Cerebellar nuclear complex (tissue), 1 donor: ENCODE measurements around the gene CCDC3.
"Not testable (repeated sequence)": the region's sequence is repeated elsewhere in the genome, so short reads cannot be mapped to it uniquely, and the experiment has no call there.

Experiments
- DNase-seq, 2 experiments: peaks; one replicate each; lab custom pipeline; 2025; lab: John Stamatoyannopoulos, UW

CCDC3 gene

DNA sequence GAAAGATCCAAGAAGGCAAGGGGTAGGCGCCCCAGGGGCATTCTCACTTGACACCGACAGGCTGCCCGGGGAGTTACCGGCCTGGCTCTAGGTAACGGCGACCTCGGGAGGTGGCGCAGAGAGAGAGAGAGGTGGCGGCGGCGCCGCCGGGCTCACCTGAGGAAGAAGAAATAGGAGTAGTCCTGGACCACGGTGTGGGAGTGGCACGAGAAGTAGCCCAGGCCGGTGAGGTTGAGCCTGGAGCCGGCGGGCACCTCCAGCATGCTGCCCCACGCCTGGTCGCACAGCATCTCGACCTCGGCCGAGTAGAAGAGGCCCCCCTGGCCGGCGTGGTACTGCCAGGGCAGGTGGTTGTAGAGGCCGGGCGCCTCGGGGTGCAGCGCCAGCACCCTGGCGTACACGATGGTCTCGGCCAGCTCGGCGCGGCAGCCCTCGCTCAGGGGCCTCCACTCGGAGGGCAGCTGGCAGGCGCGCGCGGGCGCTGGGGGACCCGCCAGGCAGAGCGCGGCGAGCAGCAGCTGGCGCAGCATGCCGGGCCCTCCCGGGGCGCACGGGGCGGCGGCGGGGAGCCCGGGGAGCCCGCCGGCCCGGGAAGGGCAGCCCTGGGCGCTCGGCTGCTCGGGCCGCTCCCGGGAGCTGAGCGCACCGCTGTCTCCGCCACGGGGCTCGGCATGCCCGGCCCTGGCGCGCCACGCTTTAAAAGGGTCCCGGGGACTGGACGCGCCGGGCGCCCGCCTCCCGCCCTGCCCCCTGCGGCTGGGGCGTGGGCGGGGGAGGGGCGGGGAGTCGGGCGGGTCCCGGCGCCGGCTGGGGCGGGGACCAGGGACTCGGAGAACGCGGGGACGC, at the start of gene CCDC3:
Gene CCDC3 (minus strand): TSS at position 673 of the 846 bp plus-strand sequence. CDS start 143 bp downstream, at position 530.
- DNase-seq: no peak

DNA sequence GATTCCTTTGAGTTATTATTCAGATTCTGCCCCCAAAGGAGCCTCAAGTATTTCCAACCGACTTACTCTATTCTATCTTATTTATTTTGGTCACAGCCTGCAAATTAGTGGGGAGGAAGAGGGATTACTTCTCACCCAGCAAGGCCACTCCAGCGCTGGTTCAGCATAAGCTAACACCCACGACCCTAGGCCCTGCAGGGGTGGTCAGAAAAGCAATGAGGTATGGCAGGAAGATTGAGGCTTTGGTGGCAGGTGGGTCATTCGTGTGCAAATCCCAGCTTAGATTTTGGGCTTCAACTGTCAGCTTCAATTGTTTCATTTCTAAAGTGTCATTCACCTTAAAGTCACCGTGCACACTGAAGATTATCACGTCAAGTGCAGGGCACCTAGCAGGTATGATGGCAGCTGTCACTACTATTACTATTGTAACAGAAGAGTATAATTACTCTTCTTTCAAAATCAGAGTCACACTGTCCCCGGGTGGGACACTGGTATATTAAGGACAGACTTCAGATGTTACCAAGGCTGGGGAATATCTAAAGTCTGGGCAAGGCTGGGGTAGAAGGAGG, 49.7 kb upstream of the CCDC3 start:
- no peak for DNase-seq

DNA sequence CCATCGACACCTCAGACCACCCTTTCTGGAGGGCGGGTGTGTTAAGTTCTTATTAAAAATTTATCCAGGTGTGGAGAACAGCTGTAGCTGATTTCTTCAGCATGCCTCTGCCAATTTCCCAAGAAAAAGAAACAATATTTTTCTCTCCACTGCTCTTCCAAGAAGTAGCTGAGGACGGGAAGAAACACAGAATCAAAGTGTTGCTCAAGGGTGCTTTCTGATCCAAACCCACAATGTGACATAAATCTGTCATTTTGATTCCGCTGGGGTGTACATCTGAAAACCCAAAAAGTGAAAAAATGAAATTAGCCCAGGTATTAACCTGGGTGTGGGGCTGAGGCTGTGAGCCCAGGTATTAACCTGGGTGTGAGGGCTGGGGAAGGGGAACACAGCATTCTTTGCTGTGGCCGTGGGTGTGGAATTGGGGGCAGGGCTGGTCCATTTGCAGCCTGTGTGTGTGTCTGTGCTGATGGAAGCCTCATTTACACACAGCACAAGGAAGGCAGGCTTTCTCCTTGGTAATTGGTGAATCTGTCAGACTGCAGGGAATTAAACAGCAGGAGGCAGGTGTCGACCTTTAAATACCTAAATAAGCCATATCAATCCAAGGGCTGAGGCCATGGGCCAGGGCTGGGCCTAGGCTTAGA, 48.4 kb upstream of the CCDC3 start:
- DNase-seq: no peak

DNA sequence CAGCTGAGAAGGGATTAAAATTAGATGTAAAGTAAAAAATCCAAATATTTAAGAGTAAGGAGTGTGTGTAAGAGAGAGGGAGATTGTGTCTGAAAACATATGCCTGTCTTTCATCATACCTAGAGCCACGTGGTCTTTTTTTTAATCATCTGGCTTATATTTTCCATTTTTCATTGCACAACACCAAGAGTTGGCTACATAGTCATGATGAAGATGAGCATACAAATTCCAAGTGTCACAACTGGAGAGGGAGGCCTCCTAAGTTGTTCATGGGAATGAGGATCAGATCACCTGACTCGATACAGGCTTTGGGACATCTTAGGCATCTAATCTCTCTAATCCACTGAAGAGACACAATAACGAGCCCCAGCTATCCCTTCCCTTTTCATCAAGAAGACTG, 47.2 kb upstream of the CCDC3 start:
- DNase-seq: no peak

DNA sequence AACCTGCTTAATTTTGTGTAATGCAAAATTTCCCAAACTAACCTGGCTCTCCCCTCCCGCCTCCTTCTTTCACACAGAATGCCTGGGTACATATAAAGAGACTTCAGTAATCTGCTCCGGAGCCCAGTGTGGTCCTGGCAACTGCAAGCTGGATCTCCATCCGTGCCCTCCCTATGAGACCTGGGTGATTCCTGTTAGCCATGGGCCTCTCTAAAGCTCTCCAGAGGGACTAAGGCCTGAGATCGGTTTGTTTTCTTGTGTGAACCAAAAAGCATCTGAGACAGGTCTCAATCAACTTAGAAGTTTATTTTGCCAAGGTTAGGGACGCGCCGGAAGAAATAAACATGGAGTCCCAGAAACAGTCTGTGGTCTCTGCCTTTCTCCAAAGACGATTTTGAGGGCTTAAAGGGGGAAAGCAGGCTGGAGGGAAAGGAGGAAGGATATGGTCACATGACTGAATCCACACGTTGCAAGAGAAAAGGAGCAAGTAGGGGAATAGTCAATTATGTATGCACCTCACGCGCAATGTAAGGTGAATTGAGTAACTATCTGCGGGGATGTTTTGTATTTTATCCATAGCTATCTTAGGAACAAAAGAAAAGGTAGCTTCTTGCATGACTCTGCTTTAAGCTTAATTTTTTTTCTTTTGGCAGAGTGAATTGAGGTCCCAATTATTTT, 46.2 kb upstream of the CCDC3 start:
- DNase-seq: no peak

DNA sequence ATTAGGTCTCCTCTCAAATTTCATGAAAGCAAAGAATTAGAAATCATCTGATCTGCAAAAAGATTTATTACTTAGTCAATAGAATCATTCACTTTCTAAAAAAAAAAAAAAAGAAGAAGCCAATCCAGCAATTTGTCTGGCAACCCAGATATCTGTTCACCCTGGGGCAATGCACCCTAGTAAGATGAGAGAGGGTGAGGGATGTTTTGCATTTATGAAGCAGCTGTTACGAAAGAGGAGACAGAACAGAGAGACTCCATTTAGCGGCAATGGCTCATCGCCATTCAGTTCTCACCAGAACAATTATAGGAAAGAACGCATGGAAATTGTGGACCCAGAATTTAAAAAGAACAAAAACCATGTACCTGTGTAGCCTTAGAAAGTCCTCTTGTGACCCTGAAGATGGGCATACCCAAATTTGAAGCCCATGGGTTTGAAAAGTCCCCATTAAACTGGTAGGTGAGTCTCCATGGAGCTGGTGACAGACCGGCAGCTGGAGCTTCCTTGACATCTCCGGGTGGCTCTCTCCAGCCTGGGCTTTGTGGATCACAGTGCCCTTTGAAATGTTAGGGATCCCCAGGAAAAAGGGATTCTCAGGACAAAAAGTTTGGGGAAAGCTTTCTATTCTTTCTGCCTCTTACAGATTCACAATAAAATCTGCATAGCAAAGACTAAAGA, 45.5 kb upstream of the CCDC3 start:
- no peak for DNase-seq

DNA sequence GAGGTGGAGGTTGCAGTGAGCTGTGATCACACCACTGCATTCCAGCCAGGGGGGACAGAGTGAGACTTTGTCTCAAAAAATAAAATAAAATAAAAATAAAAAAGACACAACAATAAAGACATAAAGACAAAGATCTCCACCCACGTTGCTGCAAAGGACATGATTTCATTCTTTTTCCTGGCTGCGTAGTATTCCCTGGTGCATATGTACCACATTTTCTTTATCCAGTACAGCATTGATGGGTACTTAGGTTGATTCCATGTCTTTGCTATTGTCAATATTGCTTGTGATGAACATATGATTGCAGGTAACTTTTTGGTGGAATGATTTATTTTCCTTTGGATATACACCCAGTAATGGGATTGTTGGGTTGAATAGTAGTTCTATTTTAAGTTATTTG, 42.0 kb upstream of the CCDC3 start:
- no peak for DNase-seq

DNA sequence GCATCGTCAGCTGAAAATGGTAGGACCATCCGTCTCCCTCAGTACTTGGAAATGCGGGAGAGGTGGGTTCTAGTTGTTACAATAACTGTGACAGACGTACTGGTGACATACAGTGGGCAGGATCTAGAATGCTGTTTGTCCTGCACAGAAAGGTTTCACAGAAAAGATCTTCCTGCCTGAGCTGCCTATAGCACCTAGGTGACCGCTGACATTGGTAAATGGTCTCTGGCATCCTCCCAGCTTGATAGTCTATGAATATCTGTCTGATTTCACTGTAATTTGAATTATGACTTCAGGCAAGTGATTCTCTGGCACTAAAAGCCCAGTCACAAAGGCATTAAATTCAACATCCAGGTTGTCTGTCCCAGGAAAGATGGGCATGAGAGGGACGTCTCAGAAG, 38.2 kb upstream of the CCDC3 start:
- DNase-seq: no peak

DNA sequence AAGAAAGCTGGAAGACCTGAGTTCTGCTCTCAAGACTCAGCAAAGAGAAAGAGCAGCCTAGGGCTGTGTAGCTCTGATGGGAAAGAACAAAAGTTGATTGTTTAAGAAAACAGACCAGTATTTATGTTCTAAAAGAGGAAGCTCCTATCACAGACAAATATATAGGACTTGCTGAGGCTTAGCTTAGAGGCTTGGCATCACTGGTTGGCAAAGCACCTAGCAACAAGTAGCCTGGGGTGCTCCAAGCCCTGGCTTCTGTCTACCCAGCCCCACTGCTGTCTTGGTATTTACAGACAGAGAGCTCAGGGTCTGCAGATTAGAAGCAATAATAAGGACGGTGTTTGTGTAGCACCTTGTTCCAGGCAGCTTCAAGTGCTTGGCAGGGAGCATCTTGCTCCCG, 36.9 kb upstream of the CCDC3 start:
- no peak for DNase-seq

DNA sequence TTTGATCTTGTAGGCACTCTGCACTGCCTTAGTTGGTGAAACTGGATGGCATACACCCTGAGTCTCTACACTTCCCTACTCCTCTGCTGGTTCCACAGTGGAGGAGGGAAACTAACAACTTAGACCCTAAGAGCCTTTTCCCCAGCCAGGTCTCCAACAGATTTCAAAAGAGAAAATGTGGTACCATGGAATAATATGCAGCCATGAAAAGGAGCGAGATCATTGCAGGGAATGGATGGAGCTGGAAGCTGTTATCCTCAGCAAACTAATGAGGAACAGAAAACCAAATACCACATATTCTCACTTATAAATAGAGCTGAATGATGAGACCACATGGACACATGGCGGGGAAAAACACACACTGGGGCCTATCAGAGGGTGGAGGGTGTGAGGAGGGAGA, 36.3 kb upstream of the CCDC3 start:
- no peak for DNase-seq

DNA sequence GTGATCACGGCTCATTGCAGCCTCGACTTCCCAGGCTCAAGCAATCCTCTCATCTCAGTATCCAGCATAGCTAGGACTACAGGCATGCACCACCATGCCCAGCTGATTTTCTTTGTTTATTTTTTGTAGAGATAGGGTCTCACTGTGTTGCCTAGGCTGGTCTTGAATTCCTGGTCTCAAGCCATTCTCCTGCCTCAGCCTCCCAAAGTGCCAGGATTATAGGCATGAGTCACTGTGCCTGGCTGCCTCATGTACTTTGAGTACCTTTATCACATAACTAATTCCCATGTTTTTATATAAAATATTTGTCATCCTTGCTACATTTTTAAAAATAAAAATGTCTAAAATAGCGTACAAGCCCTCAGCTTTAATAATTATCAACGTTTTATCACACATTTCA, 35.3 kb upstream of the CCDC3 start:
- no peak for DNase-seq

DNA sequence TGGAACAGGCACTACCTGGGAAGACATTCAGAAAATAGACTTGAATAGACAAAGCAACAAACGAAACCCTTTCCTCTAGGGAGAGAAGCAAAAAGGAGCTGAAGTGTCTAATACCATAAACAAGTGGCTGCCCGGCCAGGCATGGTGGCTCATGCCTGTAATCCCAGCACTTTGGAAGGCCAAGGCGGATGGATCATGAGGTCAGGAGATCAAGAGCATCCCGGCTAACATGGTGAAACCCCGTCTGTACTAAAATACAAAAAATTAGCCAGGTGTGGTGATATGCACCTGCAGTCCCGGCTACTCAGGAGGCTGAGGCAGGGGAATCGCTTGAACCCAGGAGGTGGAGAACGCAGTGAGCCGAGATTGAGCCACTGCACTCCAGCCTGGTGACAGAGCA, 34.2 kb upstream of the CCDC3 start:
- not testable (repeated sequence) for DNase-seq

DNA sequence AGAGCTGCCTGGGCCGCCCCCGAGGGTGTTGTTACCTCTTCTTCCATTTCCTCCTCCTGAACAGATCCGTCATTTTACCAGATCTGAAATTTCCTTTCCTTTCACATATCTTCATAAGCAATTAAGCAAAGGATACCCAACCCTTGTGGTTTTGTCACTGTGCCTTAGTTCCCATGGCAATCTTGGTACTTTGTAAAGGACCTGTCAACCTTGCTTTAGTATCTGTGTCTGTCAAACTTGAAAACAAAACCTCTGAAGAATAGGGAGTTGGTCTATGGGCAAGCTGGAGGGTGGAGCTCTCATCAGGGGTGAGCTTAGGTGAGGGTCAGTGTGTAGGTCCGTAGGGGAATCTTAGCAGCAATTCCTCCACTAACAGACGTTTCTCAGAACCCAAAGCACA, 25.4 kb upstream of the CCDC3 start:
- no peak for DNase-seq

DNA sequence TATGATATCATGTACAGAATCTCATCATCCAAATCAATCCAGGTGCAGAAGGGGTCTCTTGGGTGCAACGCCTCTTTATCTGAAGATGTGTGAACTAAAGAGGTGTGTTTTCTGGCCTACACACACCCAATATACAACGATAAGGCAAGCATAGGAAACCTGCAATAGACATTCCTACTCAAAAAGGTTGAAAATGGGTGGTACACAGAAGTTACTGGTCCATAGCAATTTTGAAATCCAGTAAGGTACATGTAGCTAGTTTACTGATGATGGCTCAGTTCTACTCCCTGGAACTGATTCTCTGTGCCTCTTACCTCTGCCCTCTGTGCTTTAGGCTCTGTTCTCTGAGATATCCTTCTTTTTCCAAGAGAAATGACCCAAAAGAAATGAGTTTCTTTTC, 22.2 kb upstream of the CCDC3 start:
- no peak for DNase-seq

DNA sequence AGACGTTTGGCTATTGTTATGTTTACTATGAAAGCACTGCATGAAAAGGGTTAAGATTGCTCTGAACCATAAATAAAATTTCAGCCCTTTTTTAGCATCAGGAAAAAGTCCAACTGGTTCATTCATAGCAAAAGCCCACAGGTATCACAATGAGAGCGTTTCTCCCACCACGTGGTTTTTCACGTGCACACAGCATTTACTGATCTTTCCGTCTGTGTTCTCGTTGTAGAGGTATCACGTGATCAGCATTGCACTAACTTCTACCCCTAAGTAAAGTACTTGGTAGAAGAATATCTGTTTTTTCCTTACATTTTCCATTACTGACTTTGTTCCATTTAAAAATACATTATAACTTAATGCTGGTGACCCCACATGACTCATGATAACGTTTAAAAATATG, 17.8 kb upstream of the CCDC3 start:
- no peak for DNase-seq

DNA sequence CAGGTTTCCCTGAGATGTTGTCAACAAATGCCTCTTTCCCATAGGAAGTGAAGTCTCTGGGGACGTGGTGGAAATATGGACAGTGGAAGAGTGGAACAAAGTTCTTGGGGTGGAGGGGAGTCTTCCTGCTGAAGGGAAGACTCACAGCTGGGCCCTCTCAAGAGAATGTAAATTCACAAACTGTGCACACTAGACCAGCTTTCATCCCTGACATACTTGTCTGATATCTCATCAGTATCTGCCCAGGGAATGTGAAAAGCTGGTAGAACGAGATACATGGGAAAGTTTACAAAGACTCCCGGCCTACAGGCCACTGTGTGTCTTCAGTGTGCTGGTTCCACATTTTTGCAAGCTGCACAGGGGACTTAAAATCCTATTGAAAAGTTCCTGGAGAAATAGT, 16.7 kb upstream of the CCDC3 start:
- DNase-seq: no peak

DNA sequence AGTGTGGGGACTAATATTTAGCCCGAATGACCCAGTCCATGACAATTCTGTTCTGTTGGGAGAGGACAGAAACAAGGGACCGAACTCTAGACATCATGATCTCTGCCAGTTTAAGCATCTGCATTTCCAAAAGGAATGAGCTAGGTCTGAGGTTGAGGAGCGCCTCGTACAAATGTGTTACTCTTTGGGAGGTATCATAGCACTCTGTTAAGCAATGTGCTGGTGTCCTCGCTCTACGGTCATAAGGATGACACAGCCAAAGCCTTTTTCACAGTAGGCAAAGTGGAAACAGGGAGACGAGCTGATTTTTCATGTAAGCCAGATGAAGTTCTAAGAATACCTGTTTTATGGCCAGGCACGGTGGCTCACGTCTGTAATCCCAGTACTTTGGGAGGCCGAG, 15.4 kb upstream of the CCDC3 start:
- DNase-seq: no peak

DNA sequence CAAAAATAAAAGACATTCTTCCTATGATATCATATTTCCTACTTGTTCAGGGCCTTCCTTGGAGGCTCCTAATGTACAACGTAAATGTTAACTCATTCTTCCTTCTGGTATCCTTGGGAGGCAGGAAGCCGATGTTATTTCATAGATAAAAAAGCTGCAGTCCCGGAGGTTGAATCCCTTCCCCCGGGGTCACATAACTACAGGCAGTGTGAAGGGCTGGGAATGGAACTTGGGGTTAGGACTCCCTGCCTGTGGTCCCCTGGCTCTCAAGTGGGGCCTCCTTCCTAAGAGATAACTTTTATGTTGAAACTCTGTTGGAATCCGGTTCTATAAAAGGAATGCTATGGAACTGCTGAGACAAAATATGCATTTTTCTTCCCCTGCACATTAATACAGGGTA, 14.9 kb upstream of the CCDC3 start:
- DNase-seq: no peak

DNA sequence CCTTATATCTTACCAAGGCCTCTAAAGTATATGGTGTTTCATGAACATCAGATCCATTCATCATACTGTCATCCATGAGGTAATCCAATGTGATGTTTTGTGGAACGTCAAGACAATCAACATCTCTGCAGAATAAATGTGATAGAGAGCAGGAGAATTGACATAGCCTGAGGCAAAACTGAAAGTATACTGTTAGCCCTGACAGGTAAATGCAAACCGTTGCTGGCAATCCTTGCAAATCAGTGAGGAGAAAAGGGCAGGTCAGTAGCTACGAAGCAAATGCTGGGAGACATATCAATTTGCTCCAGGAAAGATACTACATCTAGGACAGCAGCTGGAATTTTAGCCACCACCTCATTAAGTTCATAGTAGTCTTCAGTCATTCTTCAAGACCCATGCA, 4.5 kb upstream of the CCDC3 start:
- DNase-seq: no peak

DNA sequence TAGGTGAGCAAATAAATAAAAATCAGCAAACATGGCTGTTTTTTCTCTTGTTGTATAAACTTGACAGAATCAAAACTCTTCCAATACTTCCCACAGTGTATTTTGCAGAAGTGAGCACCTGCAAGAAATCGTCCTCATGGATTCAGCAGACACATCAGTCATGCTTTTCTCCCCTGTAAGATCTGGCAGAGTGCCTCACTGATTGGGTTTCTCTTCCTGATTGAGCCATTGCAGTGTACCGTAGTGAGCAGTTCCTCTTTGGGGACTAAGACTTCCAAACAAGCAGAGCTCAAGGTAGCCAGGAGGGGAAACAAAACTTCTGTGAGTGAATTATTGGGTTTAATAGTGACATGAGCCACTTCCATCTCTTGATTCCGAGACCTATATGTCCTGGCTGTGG, 2.2 kb upstream of the CCDC3 start:
- DNase-seq: no peak

DNA sequence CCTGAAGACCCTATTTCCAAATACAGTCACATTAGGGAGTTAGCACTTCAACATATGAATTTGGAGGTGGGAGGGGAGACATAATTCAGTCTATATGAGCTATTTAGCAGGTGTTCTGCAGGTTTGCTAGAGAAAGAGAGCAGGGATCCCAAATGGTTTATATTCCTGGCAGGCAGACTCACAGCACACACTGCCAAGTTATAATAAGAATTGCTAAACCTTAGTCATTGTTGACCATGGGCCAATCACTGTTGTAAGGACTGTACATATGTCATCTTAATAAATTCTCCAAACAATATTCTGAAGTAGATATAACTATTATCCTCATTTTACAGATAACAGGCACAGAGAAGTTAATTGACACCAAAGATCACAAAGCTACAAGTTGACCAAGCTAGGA, 1.5 kb upstream of the CCDC3 start:
- DNase-seq: no peak

DNA sequence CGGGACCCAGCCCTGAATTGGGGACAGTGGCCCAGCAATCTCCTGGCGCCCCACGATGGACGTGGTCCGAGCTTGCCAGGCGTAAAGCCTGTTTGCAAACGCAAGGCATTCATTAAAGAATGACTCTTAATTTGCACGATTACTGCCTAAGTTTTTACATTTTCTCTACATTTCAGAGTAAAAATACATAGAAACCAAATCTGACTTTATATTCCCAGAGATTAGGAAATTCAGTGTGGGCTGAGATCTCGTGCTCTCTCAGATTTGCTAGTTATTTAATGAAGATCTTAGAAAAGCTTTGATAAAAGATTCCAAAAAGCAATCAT, 337 bp upstream of the CCDC3 start:
- DNase-seq: no peak
